HG03280 (cell line): ENCODE results near the gene CLINT1.
A peak's percentile ranks its signal among the peaks of the same experiment; 100 is the strongest.
"Not testable (repeated sequence)": the region's sequence is repeated elsewhere in the genome, so short reads cannot be mapped to it uniquely, and the experiment has no call there.

Experiments
- ATAC-seq: cut with Tn5 transposase; IDR thresholded peaks from one replicate; pipeline ENCODE4 v1.9.1; 2021; ENCODE audit warnings: mild to moderate bottlenecking, moderate library complexity; ENCODE audit not compliant: unreplicated experiment

The CLINT1 gene

GRCh38 chr5:157858527-157859226 lies at the start of gene CLINT1:
Gene CLINT1 (minus strand): TSS chr5:157859145. CDS start chr5:157858970, 175 bp downstream.
- ATAC-seq, result peak; percentile 48

GRCh38 chr5:157908459-157908858 lies 49.5 kb upstream of the CLINT1 start:
- no peak for ATAC-seq

GRCh38 chr5:157907479-157907878 lies 48.5 kb upstream of the CLINT1 start:
- ATAC-seq, result no peak

GRCh38 chr5:157903117-157903450 lies 44.1 kb upstream of the CLINT1 start:
- ATAC-seq, result no peak

GRCh38 chr5:157902449-157903116 lies 43.6 kb upstream of the CLINT1 start:
- no peak for ATAC-seq

- no peak for ATAC-seq
Measured at GRCh38 chr5:157900644-157901043, 41.7 kb upstream of the CLINT1 start.

GRCh38 chr5:157893611-157894010 lies 34.7 kb upstream of the CLINT1 start:
- ATAC-seq, result no peak

- no peak for ATAC-seq
Measured at GRCh38 chr5:157892974-157893373, 34.0 kb upstream of the CLINT1 start.

- no peak for ATAC-seq
Measured at GRCh38 chr5:157890836-157891597, 32.1 kb upstream of the CLINT1 start.

- ATAC-seq, result no peak
Measured at GRCh38 chr5:157888814-157889532, 30.0 kb upstream of the CLINT1 start.

- no peak for ATAC-seq
Measured at GRCh38 chr5:157886796-157887380, 27.9 kb upstream of the CLINT1 start.

GRCh38 chr5:157885051-157885450 lies 26.1 kb upstream of the CLINT1 start:
- ATAC-seq, result not testable (repeated sequence)

- not testable (repeated sequence) for ATAC-seq
Measured at GRCh38 chr5:157881498-157881897, 22.6 kb upstream of the CLINT1 start.

- ATAC-seq, result no peak
Measured at GRCh38 chr5:157877821-157878220, 18.9 kb upstream of the CLINT1 start.

- no peak for ATAC-seq
Measured at GRCh38 chr5:157874861-157875260, 15.9 kb upstream of the CLINT1 start.

GRCh38 chr5:157870837-157871834 lies 12.2 kb upstream of the CLINT1 start:
- ATAC-seq, result no peak

GRCh38 chr5:157867751-157868387 lies 8.9 kb upstream of the CLINT1 start:
- ATAC-seq, result no peak

- no peak for ATAC-seq
Measured at GRCh38 chr5:157866536-157866935, 7.6 kb upstream of the CLINT1 start.

- ATAC-seq, result no peak
Measured at GRCh38 chr5:157865781-157866180, 6.8 kb upstream of the CLINT1 start.
